Pancreas (tissue), 10 donors: ENCODE measurements around the gene MAPKAPK2. TPM values are rescaled to one million over a fixed set of nuclear protein-coding genes. Genes with fewer than 3 reads are reported as not detected.

Experiments used
- ATAC-seq, 4 donors: fragments of 200-7000 bp; cut with Tn5 transposase; one replicate each; pipeline versions ENCODE4 v1.8.0 to v1.9.1; 2020; ENCODE audit warnings: mild to moderate bottlenecking in 4 of 4, moderate library complexity in 4 of 4
- DNase-seq, 6 donors: peaks; one replicate each; pipeline ENCODE4 v3.0.0-alpha.2; 2020
- FAIRE-seq: peaks from 2 replicates; lab custom pipeline; 2012; peaks lifted over from hg19 to GRCh38; lab: Jason Lieb, UNC
- H3K27ac ChIP-seq, 4 donors: fragments of 200-600 bp; sonication (generic); 1 replicate in 3 of 4; 2 replicates in 1 of 4; pipeline versions ENCODE4 v1.5.0 to v1.8.0; 2020
- H3K27me3 ChIP-seq, 4 donors: fragments of 200-600 bp; one replicate each; pipeline ENCODE4 v1.8.0; 2021
- H3K36me3 ChIP-seq, 3 donors: fragments of 200-600 bp; sonication (generic) in 1 of 3; one replicate each; pipeline versions ENCODE4 v1.5.0 to v1.8.0; 2020 to 2021
- H3K4me1 ChIP-seq, 3 donors: fragments of 200-600 bp; one replicate each; pipeline ENCODE4 v1.8.0; 2021
- H3K4me3 ChIP-seq, 4 donors: fragments of 200-600 bp; sonication (generic) in 2 of 4; one replicate each; pipeline versions ENCODE4 v1.5.0 to v1.8.0; 2020 to 2021
- H3K9me3 ChIP-seq, 4 donors: fragments of 200-600 bp; one replicate each; pipeline ENCODE4 v1.8.0; 2021
- WGBS, 2 donors: extraction: QIAGEN DNeasy Blood & Tissue Kit; methylation state at CpG; one replicate each; pipeline ENCODE4 v1.1.7; 2013; 5-methylcytosine and 5-hydroxymethylcytosine counted together
- intact Hi-C, 3 donors: fragments of 100-400 bp; cut with DNase I; formaldehyde crosslinking; loops; one replicate each; pipeline versions ENCODE4 v1.11.1 to v1.14.2; 2022
- polyA plus RNA-seq, 2 donors: library from polyadenylated mRNA; stranded (reverse); fragments of 200-250 nt; gene quantifications; one replicate each; pipeline ENCODE4 v1.2.3, GENCODE V29; 2013
- total RNA-seq, 6 donors: library from RNA; stranded (reverse); fragmentation: NEBNext Ultra II Directional in 4 of 6; extraction: Animal tissue kit (Norgen Biotek cat#: 25700) in 4 of 6; gene quantifications; one replicate each; pipeline versions ENCODE4 v1.2.1 to v1.2.4, GENCODE V29; 2021 to 2023
- TF ChIP-seq, protein P1 (sequence below), 4 donors: fragments of 200-600 bp; sonication (generic) in 3 of 4; IDR thresholded peaks; one replicate each; pipeline versions ENCODE4 v1.5.0 to v1.8.0; 2021; ENCODE audit warnings: antibody characterized with exemption in 4 of 4
- donor health status: healthy with polysubstance abuse.
- donor health status: DM: no; HTN: no; CAD: no; lungs with moderate emphysema.
- donor health status: DM: no; HTN: no; CAD: no.
- donor health status: control.
- donor health status: control.
- donor health status: Bipolar disorder and iron deficiency.
- donor health status: DM: yes; HTN: yes; CAD: no.
- donor health status: DM: no; HTN: no; CAD: no.
- donor health status: DM: no; HTN: no; CAD: no.
- donor health status: DM: yes; HTN: yes; CAD: no.

MAPKAPK2 gene
- total and polyA plus RNA-seq, 8 donors = 28.3 to 55.7 (median 35.1) TPM

DNA sequence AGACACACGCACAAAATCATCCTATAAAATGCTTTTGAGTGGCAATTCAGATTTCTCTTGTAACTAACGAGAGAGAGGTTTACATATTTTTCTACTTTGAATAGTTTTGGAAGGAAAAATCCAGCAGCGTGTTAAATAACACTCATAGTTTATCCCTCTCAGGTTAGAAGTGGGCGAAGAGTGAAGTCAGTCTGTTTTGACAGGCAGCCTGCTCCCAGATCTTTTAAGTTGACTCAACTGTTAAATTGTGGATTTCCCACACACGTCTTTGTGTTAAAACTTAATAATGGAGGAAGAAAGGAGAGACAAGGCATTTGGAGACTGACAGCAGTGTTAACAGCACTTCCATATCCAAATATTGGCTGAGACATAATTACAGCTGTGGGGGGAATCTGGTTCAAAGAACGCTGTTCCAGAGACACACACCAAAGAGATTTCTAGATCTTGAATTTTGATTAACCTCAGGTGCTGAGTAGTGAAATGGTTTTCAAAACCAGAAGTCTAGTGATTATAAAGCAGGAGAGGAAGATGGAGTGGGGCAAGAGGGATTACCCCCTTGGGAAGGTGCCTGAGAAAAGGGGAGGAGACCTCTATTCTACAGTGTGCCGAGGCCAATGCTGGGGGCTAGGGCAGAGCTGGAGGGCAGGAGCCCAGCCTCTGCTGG lies 2.7 kb downstream of the MAPKAPK2 start:
- H3K27me3 ChIP-seq = no peaks in the 10 kb centered on the region
- TF ChIP-seq, protein P1, sequence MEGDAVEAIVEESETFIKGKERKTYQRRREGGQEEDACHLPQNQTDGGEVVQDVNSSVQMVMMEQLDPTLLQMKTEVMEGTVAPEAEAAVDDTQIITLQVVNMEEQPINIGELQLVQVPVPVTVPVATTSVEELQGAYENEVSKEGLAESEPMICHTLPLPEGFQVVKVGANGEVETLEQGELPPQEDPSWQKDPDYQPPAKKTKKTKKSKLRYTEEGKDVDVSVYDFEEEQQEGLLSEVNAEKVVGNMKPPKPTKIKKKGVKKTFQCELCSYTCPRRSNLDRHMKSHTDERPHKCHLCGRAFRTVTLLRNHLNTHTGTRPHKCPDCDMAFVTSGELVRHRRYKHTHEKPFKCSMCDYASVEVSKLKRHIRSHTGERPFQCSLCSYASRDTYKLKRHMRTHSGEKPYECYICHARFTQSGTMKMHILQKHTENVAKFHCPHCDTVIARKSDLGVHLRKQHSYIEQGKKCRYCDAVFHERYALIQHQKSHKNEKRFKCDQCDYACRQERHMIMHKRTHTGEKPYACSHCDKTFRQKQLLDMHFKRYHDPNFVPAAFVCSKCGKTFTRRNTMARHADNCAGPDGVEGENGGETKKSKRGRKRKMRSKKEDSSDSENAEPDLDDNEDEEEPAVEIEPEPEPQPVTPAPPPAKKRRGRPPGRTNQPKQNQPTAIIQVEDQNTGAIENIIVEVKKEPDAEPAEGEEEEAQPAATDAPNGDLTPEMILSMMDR (IDR thresholded peaks at IDR 0.05) = no peak
- H3K4me3 ChIP-seq = peak overlapping the region in 2 of 4 donors; percentile 69 to 74
- no peaks in the 10 kb centered on the region for H3K36me3 ChIP-seq
- H3K4me1 ChIP-seq = peaks cover 47 to 50% (median 49%) of the 10 kb centered on the region in 3 donors
- no peak for DNase-seq
- intact Hi-C loops = no loop called here
- no peak for ATAC-seq
- H3K27ac ChIP-seq = peak overlapping the region in 3 of 4 donors; percentile 3 to 95 (median 92)
- H3K9me3 ChIP-seq = no peaks in the 10 kb centered on the region
- WGBS, 2 donors = 43 to 59% methylated on average over 7 of the region's 7 CpGs
- no peak for FAIRE-seq

DNA sequence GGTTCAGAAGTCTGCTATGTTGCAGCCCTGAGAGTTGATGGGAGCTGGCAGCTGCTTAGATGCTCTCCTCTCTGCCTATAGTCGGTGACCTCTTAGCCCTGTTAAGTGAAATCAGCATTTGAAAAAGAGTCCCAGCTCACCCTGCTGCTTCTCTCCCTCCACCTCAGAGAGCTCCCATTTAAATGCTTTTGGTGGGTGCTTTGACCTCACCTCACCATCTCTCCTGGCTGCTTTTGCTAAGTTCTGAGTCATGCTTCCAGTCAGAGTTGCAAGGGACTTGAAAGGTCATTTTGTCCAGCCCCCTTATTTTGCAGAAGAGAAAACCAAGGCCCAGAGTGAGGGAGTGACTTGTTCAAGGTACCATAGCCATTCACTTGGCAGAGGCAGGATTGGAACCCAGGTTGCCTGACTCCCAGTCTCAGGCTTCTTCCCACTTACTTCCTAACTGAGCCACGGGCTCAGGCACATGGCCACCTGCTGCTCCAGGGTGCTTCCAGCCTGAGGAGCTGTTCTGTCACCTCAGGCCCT lies 3.3 kb downstream of the MAPKAPK2 start:
- no peak for FAIRE-seq
- peaks cover 53 to 56% (median 55%) of the 10 kb centered on the region in 3 donors for H3K4me1 ChIP-seq
- no peak for ATAC-seq
- TF ChIP-seq, protein P1 (IDR thresholded peaks at IDR 0.05) = no peak
- no peak overlapping the region for H3K4me3 ChIP-seq
- intact Hi-C loops = no loop called here
- H3K27ac ChIP-seq = peak overlapping the region in 2 of 4 donors; percentile 17 to 64
- no peaks in the 10 kb centered on the region for H3K9me3 ChIP-seq
- no peak for DNase-seq
- H3K36me3 ChIP-seq = no peaks in the 10 kb centered on the region
- no peaks in the 10 kb centered on the region for H3K27me3 ChIP-seq
- 46 to 62% methylated on average over 2 of the region's 2 CpGs for WGBS, 2 donors

DNA sequence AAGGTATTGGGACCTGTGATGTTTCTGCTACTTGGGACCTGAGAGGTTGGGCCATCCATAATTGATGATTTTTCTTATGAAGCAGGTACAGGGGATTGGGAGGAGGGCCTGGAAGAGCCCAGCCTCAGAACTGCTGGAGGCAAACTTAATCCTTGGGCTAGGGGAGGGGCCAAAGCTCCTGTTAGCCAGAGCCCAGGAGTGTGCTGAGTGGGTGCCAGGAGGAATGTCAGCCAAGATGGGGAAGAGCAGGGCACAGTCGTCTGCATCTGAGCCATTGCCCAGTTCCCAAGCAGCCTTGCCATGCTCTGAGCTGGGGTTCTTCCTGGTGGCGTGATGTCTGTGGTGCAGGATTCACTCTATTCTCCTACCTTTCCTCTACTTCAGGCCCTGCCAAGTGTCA lies 5.8 kb downstream of the MAPKAPK2 start:
- TF ChIP-seq, protein P1 (IDR thresholded peaks at IDR 0.05) = no peak
- H3K27ac ChIP-seq = peak overlapping the region in 1 of 4 donors; percentile 64
- H3K36me3 ChIP-seq = no peaks in the 10 kb centered on the region
- no peak for FAIRE-seq
- peaks cover 67 to 74% (median 71%) of the 10 kb centered on the region in 3 donors for H3K4me1 ChIP-seq
- 42 to 56% methylated on average over 2 of the region's 2 CpGs for WGBS, 2 donors
- intact Hi-C loops = no loop called here
- H3K4me3 ChIP-seq = no peak overlapping the region
- H3K9me3 ChIP-seq = no peaks in the 10 kb centered on the region
- peak in 3 of 6 donors; percentile 50 to 71 (median 53) for DNase-seq
- no peaks in the 10 kb centered on the region for H3K27me3 ChIP-seq
- peak in 2 of 4 donors; percentile 26 to 32 for ATAC-seq

DNA sequence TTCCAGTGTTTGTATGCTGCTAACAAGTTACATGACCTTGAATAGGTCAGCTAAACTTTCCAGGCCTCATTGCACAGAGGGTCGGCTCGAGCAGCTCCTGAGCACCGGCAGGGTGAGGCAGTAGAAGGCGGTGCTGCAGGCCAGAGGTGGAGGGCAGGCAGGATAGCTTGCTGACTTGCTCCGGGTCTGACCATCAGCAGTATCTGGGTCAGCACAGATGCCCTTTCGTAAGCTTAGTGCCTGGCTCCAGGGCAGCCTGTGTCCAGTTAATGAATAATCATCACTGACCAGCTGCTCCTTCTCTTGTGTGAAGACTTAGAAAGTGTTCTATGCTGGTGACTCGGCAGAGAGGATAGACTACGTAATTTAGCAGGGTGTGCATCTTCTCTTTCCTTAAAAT lies 6.9 kb downstream of the MAPKAPK2 start:
- Histone ChIP-seq H3K9me3 (no peaks in the 10 kb centered on the region), H3K27ac (peak overlapping the region in 3 of 4 donors; percentile 44 to 69 (median 64)), H3K4me3 (no peak overlapping the region), H3K27me3 (no peaks in the 10 kb centered on the region), H3K36me3 (no peaks in the 10 kb centered on the region), H3K4me1 (peaks cover 67 to 74% (median 71%) of the 10 kb centered on the region in 3 donors)
- intact Hi-C loops = no loop called here
- ATAC-seq (peak; percentile 23 to 44 (median 40)), FAIRE-seq (no peak), DNase-seq (peak in 2 of 6 donors; percentile 29 to 59)
- TF ChIP-seq, protein P1 (IDR thresholded peaks at IDR 0.05) = no peak
- 11 to 17% methylated on average over 8 of the region's 8 CpGs for WGBS, 2 donors

DNA sequence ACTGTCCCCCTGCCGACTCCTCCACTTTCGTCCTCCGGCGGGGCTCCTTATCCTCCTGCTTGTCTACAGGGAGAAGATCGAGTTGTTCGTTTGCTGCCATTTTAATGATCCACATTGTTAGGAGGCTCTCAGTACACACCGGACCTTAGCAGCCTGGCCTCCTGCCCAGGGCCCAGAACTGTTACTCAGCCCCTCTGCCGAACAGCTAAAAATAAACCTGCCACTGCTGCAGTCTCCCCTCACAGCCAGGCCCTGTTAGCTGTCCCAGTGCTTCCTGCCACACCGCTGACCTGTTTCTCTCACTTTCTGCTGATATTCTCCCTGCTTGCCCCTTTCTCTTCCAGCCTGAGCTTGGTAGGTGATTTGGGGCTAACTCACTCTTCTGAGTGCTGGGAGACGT lies 8.3 kb downstream of the MAPKAPK2 start:
- ATAC-seq = peak; percentile 29 to 67 (median 60)
- peak in 5 of 6 donors; percentile 41 to 65 (median 54) for DNase-seq
- FAIRE-seq = no peak
- TF ChIP-seq, protein P1 (IDR thresholded peaks at IDR 0.05) = no peak
- Histone ChIP-seq H3K36me3 (no peaks in the 10 kb centered on the region), H3K4me3 (no peak overlapping the region), H3K9me3 (no peaks in the 10 kb centered on the region), H3K4me1 (peaks cover 56 to 65% (median 62%) of the 10 kb centered on the region in 3 donors), H3K27me3 (no peaks in the 10 kb centered on the region), H3K27ac (peak overlapping the region; percentile 35 to 69 (median 54))
- intact Hi-C loops = no loop called here
- 36 to 44% methylated on average over 10 of the region's 10 CpGs for WGBS, 2 donors
